ENCODE measurements around the gene ENTPD1.

The ENTPD1 gene

GRCh38 chr10:95742485-95742884 is 13.5 kb upstream of the ENTPD1 start:
- CTCF ChIA-PET = no interaction called here
- TF ChIP-seq CTCF (IDR thresholded peaks at IDR 0.05; ENCODE audit: insufficient read depth, low read length, missing control alignments) = no peak
- DNase-seq (ENCODE audit: low read depth, low spot score) = no peak
- POLR2A ChIA-PET = no interaction called here
- H3K4me3 ChIP-seq (ENCODE audit: low read depth, low read length) = no peak overlapping the region

GRCh38 chr10:95742962-95743535 is 12.9 kb upstream of the ENTPD1 start:
- ChIA-PET POLR2A (no interaction called here), CTCF (no interaction called here)
- no peak for TF ChIP-seq CTCF (IDR thresholded peaks at IDR 0.05; ENCODE audit: insufficient read depth, low read length, missing control alignments)
- DNase-seq (ENCODE audit: low read depth, low spot score) = no peak
- no peak overlapping the region for H3K4me3 ChIP-seq (ENCODE audit: low read depth, low read length)

- CTCF ChIA-PET = interaction anchor here (1.2 to 1.6 kb wide), 2 partner anchors 52 to 96 kb away, joined by 3 to 5 read pairs; partner anchors contain the start of gene TCTN3
- DNase-seq (ENCODE audit: low read depth, low spot score) = no peak
- H3K4me3 ChIP-seq (ENCODE audit: low read depth, low read length) = no peak overlapping the region
- TF ChIP-seq CTCF (IDR thresholded peaks at IDR 0.05; ENCODE audit: insufficient read depth, low read length, missing control alignments) = no peak
- POLR2A ChIA-PET = no interaction called here
These were observed 10.5 kb upstream of the ENTPD1 start for GRCh38 chr10:95745501-95745900.

GRCh38 chr10:95748349-95748748 is 7.6 kb upstream of the ENTPD1 start:
- DNase-seq (ENCODE audit: low read depth, low spot score) = no peak
- no peak for TF ChIP-seq CTCF (IDR thresholded peaks at IDR 0.05; ENCODE audit: insufficient read depth, low read length, missing control alignments)
- POLR2A ChIA-PET = no interaction called here
- H3K4me3 ChIP-seq (ENCODE audit: low read depth, low read length) = no peak overlapping the region
- CTCF ChIA-PET = interaction anchor here (1.1 kb wide), 1 partner anchor 55 kb away, joined by 3 read pairs; the partner anchor contains the start of gene TCTN3

GRCh38 chr10:95755511-95756004 is 405 bp upstream of the ENTPD1 start:
- TF ChIP-seq CTCF (IDR thresholded peaks at IDR 0.05; ENCODE audit: insufficient read depth, low read length, missing control alignments) = no peak
- DNase-seq (ENCODE audit: low read depth, low spot score) = no peak
- H3K4me3 ChIP-seq (ENCODE audit: low read depth, low read length) = no peak overlapping the region
- CTCF ChIA-PET = interaction anchor here (1.2 to 2.4 kb wide), 2 partner anchors 62 to 109 kb away, joined by 4 to 13 read pairs; partner anchors contain the start of gene TCTN3
- POLR2A ChIA-PET = no interaction called here

GRCh38 chr10:95756809-95757684 is 1.1 kb downstream of the ENTPD1 start:
- TF ChIP-seq CTCF (IDR thresholded peaks at IDR 0.05; ENCODE audit: insufficient read depth, low read length, missing control alignments) = no peak
- ChIA-PET CTCF (interaction anchor here (1.2 to 2.4 kb wide), 2 partner anchors 63 to 108 kb away, joined by 4 to 13 read pairs; partner anchors contain the start of gene TCTN3), POLR2A (no interaction called here)
- no peak for DNase-seq (ENCODE audit: low read depth, low spot score)
- no peak overlapping the region for H3K4me3 ChIP-seq (ENCODE audit: low read depth, low read length)
